GM23338 (cell line): Measurements from ENCODE around the gene PTPN12.

Experiments
- CREB1 ChIP-seq: fragments of 250-450 bp; sonication (Bioruptor Pico); IDR thresholded peaks from 2 replicates; pipeline ENCODE4 v1.5.0; 2020; ENCODE audit warnings: low read depth, mild to moderate bottlenecking, moderate library complexity
- CTCF ChIP-seq, 2 experiments: fragments of 200-600 bp in 1 of 2; sonication (generic) in 1 of 2; conservative IDR thresholded peaks; 2 replicates each; pipeline versions ENCODE4 v1.5.1 to v1.6.1; 2016 to 2017; ENCODE audit warnings: antibody characterized with exemption in 2 of 2, low read depth in 2 of 2, mild to moderate bottlenecking in 2 of 2, moderate library complexity in 1 of 2
- ETS1 ChIP-seq: IDR thresholded peaks from 2 replicates; pipeline ENCODE4 v1.6.1; 2016; ENCODE audit warnings: antibody characterized with exemption
- EZH2 ChIP-seq: fragments of 200-600 bp; sonication (generic); IDR thresholded peaks from one replicate; pipeline ENCODE4 v1.8.0; 2017; ENCODE audit warnings: antibody characterized with exemption, mild to moderate bottlenecking, low read depth; ENCODE audit not compliant: unreplicated experiment
- EZH2phosphoT487 ChIP-seq: fragments of 200-600 bp; sonication (generic); IDR thresholded peaks from one replicate; pipeline ENCODE4 v1.8.1; 2018; ENCODE audit warnings: antibody characterized with exemption; ENCODE audit not compliant: unreplicated experiment
- JUNB ChIP-seq: IDR thresholded peaks from one replicate; pipeline ENCODE4 v1.6.1; 2016; ENCODE audit warnings: antibody characterized with exemption; ENCODE audit not compliant: unreplicated experiment
- POLR2AphosphoS5 ChIP-seq: IDR thresholded peaks from 2 replicates; pipeline ENCODE4 v1.6.1; 2016; ENCODE audit warnings: antibody characterized with exemption, low read depth
- REST ChIP-seq: IDR thresholded peaks from one replicate; pipeline ENCODE4 v1.6.1; 2018; ENCODE audit warnings: antibody characterized with exemption; ENCODE audit not compliant: unreplicated experiment
- STAT1 ChIP-seq: IDR thresholded peaks from one replicate; pipeline ENCODE4 v1.6.1; 2016; ENCODE audit warnings: antibody characterized with exemption; ENCODE audit not compliant: unreplicated experiment
- ZNF114 ChIP-seq: fragments of 250-450 bp; sonication (Bioruptor Pico); IDR thresholded peaks from 2 replicates; pipeline ENCODE4 v1.5.0; 2020; ENCODE audit warnings: mild to moderate bottlenecking, moderate library complexity
- ZNF331 ChIP-seq: fragments of 250-450 bp; sonication (Bioruptor Pico); IDR thresholded peaks from 2 replicates; pipeline ENCODE4 v1.5.0; 2020; ENCODE audit warnings: low read depth, mild to moderate bottlenecking, moderate library complexity
- ZNF462 ChIP-seq: fragments of 250-450 bp; sonication (Bioruptor Pico); IDR thresholded peaks from 2 replicates; pipeline ENCODE4 v1.5.0; 2020; ENCODE audit warnings: mild to moderate bottlenecking, moderate library complexity

GRCh38 chr7:77619314-77619713 is 82.2 kb downstream of the PTPN12 start:
- no peak for TF ChIP-seq CTCF (conservative IDR thresholded peaks at IDR 0.05; ENCODE audit: low read depth in 2 of 2)
- no peak for TF ChIP-seq REST
- TF ChIP-seq POLR2AphosphoS5 = no peak
- TF ChIP-seq CREB1 (CRISPR knock-in tag) = no peak
- TF ChIP-seq EZH2 = no peak
- TF ChIP-seq JUNB = no peak
- no peak for TF ChIP-seq ZNF331 (CRISPR knock-in tag)
- TF ChIP-seq EZH2phosphoT487 = no peak
- TF ChIP-seq ETS1 = no peak
- no peak for TF ChIP-seq ZNF114
- TF ChIP-seq STAT1 = no peak
- no peak for TF ChIP-seq ZNF462
